ENCODE measurements around the gene MT1HL1.
"Not testable (repeated sequence)": the region's sequence is repeated elsewhere in the genome, so short reads cannot be mapped to it uniquely, and the experiment has no call there.

The MT1HL1 gene

DNA sequence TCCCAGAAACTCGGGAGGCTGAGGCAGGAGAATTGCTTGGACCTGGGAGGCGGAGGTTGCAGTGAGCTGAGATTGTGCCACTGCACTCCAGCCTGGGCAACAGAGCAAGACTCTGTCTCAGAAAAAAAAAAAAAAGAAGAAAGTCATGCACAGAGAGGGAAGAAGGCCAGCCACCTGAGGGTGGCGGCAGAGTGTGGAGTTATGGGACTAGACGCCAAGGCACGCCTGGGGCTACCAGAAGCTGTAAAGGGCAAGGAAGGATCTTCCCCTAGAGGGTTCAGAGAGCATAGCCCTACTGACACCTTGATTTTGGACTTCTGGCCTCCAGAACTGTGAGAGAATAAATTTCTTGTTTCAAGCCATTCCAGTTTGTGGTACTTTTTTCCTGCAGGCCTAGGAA, 30.2 kb downstream of the MT1HL1 start:
- not testable (repeated sequence) for FAIRE-seq

DNA sequence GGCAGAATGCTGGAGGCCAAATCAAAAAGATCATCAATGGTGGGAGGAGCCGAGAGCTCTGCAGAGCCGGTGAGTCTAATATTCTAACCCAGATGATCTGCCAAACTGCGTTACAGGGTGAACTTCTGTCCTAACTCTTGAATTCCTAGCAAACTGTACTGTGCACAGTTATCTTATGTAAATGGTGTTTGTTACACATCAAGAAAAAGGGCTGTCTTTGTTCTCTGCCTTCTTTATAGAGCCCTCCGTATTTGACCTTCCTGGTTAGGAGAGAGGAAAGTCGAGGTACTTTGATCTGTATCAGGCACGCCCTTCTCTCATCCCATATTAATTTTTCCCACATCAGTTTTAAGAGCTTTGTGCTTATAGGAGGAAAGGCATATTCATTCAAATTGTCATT, 37.6 kb downstream of the MT1HL1 start:
- no peak for FAIRE-seq

- FAIRE-seq = no peak
Measured at GRCh38 chr1:236963920-236964319, 40.3 kb downstream of the MT1HL1 start.

DNA sequence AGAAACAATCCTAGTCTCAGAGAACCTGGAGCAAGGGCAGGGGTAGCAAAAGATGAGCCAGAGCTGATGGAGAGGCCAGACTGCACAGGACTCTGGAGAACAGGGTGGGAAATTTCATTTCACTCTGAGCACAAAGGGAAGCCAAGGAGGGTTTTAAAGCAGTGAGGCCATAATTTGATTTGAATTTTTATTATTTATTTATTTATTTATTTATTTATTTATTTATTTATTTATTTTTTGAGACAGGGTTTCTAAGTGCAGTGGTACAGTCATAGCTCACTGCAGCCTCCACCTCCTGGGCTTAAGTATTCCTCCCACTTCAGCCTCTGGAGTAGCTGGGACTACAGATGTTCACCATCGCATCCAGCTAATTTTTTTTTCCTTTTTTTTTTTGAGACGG, 45.1 kb downstream of the MT1HL1 start:
- FAIRE-seq = no peak

DNA sequence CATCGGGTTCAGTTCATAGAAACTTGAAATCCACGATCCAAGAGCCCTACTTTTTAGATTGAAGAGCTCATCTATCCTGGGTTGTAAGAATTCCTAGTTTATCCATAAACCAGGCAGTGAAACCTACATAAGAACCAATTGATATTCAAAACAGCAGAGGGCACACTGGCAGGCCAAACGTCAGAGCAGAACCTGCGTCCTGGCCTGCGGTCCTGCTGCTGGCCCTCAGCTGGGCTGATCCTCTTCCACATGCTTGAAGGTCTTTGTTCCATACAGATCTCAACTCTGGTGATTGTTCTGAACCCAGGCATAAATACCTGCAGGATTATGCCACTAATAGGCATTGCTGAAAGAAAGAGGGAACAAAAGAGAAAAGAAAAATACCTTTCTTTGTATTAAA, 47.0 kb downstream of the MT1HL1 start:
- FAIRE-seq = no peak

Measured in colon (tissue), 2 donors.